WTC11 (cell line): Measurements from ENCODE around the gene TRIM38.

Experiments used
- ATF2 ChIP-seq: sonication (generic); formaldehyde crosslinking; IDR thresholded peaks from 2 replicates; pipeline ENCODE4 v1.8.1; 2022; ENCODE audit warnings: low read depth, missing genetic modification reagents, borderline replicate concordance
- CTCF ChIP-seq: fragments of 200-600 bp; IDR thresholded peaks from 2 replicates; pipeline ENCODE4 v1.8.0; 2022; ENCODE audit warnings: antibody characterized with exemption
- E2F4 ChIP-seq: sonication (generic); formaldehyde crosslinking; IDR thresholded peaks from 2 replicates; pipeline ENCODE4 v1.8.1; 2022; ENCODE audit warnings: low read depth, mild to moderate bottlenecking, moderate library complexity, missing genetic modification reagents, borderline replicate concordance
- HMGXB4 ChIP-seq: sonication (generic); formaldehyde crosslinking; IDR thresholded peaks from 2 replicates; pipeline ENCODE4 v1.8.1; 2023; ENCODE audit warnings: mild to moderate bottlenecking, moderate library complexity, missing genetic modification reagents
- JUN ChIP-seq: sonication (generic); formaldehyde crosslinking; IDR thresholded peaks from 2 replicates; pipeline ENCODE4 v1.8.0; 2023; ENCODE audit warnings: mild to moderate bottlenecking, missing genetic modification reagents
- KAT7 ChIP-seq: sonication (generic); formaldehyde crosslinking; IDR thresholded peaks from 2 replicates; pipeline ENCODE4 v1.8.1; 2023; ENCODE audit warnings: missing genetic modification reagents, mild to moderate bottlenecking, borderline replicate concordance
- NR3C1 ChIP-seq: sonication (generic); formaldehyde crosslinking; conservative IDR thresholded peaks from 2 replicates; pipeline ENCODE4 v1.8.1; 2023; ENCODE audit warnings: low read depth, mild to moderate bottlenecking, missing genetic modification reagents
- PRDM15 ChIP-seq: sonication (generic); formaldehyde crosslinking; IDR thresholded peaks from 2 replicates; pipeline ENCODE4 v1.8.0; 2022; ENCODE audit warnings: missing genetic modification reagents
- PRRX2 ChIP-seq: fragments of 250-450 bp; sonication (Bioruptor Pico); IDR thresholded peaks from 2 replicates; pipeline ENCODE4 v1.8.0; 2021; ENCODE audit warnings: mild to moderate bottlenecking
- TEAD4 ChIP-seq: sonication (generic); formaldehyde crosslinking; IDR thresholded peaks from 2 replicates; pipeline ENCODE4 v1.8.0; 2022; ENCODE audit warnings: mild to moderate bottlenecking, missing genetic modification reagents
- ZBTB21 ChIP-seq: sonication (generic); formaldehyde crosslinking; IDR thresholded peaks from 2 replicates; pipeline ENCODE4 v1.8.1; 2023; ENCODE audit warnings: mild to moderate bottlenecking, missing genetic modification reagents, borderline replicate concordance
- ZNF232 ChIP-seq: sonication (generic); formaldehyde crosslinking; IDR thresholded peaks from 2 replicates; pipeline ENCODE4 v1.8.0; 2022; ENCODE audit warnings: mild to moderate bottlenecking, missing genetic modification reagents
- ZNF416 ChIP-seq: fragments of 250-450 bp; sonication (Bioruptor Pico); IDR thresholded peaks from 2 replicates; pipeline ENCODE4 v1.9.0; 2021; ENCODE audit warnings: mild to moderate bottlenecking, inconsistent platforms

- TF ChIP-seq CTCF, result no peak
- TF ChIP-seq ZNF416, result no peak
- no peak for TF ChIP-seq HMGXB4 (CRISPR knock-in tag)
- no peak for TF ChIP-seq NR3C1 (CRISPR knock-in tag)
- TF ChIP-seq KAT7, result no peak
- TF ChIP-seq E2F4 (CRISPR knock-in tag), result no peak
- TF ChIP-seq TEAD4 (CRISPR knock-in tag), result no peak
- TF ChIP-seq PRDM15 (CRISPR knock-in tag), result no peak
- TF ChIP-seq ZNF232 (CRISPR knock-in tag), result no peak
- TF ChIP-seq ZBTB21 (CRISPR knock-in tag), result no peak
- no peak for TF ChIP-seq ATF2 (CRISPR knock-in tag)
- TF ChIP-seq JUN (CRISPR knock-in tag), result no peak
- TF ChIP-seq PRRX2 (CRISPR knock-in tag), result no peak
These were observed 62.7 kb downstream of the TRIM38 start for GRCh38 chr6:26025047-26025893.
